Testis (tissue), 2 donors: ENCODE data around the gene CDK13.

Source experiments
- CTCF ChIP-seq, 3 experiments: fragments of 450-650 bp in 2 of 3; fragments of 200-600 bp in 1 of 3; sonication (generic) in 1 of 3; IDR thresholded peaks; one replicate each; pipeline ENCODE4 v1.5.1; 2016 to 2019; ENCODE audit warnings: antibody characterized with exemption in 3 of 3, mild to moderate bottlenecking in 2 of 3, moderate library complexity in 1 of 3
- POLR2A ChIP-seq: fragments of 450-650 bp; IDR thresholded peaks from one replicate; pipeline ENCODE4 v1.6.1; 2017; ENCODE audit warnings: antibody characterized with exemption, mild to moderate bottlenecking, moderate library complexity

GRCh38 chr7:40097728-40098127, 147.7 kb downstream of the CDK13 start:
- TF ChIP-seq CTCF (IDR thresholded peaks at IDR 0.05) (no peak), POLR2A (no peak)
